NCI-H1436 treated with DMSO at 0.1 percent for 48 hours (cell line): ENCODE measurements around the gene TTLL10.
A peak's percentile ranks its signal among the peaks of the same experiment; 100 is the strongest.

Experiments
- DNase-seq: peaks from one replicate; lab custom pipeline; 2025; lab: John Stamatoyannopoulos, UW

The TTLL10 gene

GRCh38 chr1:1157914-1158710 is 15.6 kb upstream of the TTLL10 start:
- no peak for DNase-seq

GRCh38 chr1:1160281-1160930 is 13.3 kb upstream of the TTLL10 start:
- DNase-seq, result no peak

DNA sequence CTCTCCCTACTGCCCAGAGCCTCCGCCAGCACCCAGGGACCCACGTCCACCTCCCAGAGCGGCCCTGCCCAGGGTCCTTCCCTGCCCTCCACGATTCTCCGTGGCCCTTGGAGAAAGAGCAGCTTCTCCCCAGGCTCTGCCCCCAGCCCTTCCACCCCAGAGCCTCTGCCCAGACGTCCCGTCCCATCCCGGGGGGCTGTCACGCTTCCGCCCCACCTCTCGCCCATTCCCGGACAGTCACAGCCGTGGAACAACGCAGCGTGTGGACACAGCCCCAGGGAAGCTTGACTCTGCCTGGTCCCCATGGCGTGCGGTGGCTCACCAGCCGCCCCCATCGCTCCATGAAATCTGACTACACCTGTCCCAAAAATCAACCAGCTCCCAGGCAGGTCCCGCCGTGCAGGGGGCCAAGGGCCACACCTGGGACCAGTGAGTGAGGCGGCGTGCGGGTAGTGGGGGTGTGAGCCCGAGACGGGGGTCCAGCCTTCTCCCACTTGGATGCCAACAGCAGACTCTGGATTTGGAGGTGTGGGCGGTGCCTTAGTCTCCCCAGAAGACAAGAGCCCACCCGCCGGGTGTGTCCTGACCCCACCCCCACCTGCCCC is 12.5 kb upstream of the TTLL10 start:
- no peak for DNase-seq

DNA sequence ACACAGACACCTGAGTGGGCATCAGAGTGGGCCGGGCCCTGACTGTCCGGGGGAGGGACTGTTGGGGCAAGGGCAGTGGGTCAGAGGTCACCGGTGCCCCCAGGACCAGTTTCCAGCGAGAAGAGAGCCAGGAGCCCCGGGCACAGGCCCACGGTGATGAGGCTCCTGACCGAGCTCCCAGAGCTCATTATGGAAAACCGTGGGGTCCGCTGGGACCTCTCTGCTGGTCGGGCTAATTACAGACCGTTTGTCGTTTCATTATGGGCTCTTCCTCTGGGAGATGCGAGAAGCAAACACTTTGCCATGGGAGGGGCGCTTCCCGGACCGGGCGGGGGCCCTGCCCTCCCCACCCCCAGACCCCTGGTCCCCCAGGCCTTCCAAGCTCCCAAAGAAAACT is 12.0 kb upstream of the TTLL10 start:
- DNase-seq, result peak; percentile 40

DNA sequence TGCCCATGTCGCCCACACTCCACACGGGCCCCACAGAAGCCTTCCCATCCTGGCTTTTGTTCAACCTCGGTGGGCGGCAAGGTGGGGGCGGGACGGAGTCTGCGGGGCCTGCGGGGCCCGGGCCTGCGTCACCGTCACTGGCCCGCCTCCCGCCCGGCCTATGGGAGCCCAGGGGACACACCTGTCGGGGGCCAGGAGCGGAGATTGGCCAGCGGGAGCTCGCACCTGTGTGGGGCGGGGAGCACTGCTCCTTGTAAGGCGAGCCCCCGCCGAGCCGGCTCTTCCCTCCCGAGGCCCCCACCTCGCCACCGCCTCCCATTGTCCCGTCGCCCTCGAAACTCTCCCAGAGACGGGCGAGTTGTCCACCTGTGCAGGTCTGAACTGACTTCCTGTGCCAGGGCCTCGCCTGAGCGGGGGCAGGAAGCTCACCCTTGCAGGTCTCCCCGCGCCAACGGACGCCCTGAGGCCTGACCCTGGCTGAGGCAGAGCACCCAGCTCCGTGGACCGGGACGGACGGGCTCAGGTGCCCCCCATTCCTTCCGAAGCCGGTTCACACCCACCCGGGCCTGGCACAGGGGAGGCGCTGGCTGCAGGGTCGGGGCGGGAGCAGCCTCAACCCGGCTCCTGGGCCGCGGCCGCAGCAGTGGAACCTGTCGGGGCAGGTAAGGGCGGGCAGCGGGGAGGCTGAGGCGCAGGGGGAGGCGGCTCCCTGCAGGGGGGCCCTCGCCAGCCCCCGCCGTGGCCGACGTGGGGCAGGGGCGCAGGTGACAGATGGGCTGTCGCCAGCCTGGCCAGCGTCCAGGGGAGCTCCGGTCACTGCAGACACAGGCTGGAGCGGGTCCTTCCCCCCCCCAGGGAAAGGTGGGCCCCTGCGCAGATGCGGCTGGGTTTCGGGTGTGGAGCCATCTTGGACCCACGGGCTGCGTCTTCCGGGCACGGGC is 10.8 kb upstream of the TTLL10 start:
- peak; percentile 81 for DNase-seq

DNA sequence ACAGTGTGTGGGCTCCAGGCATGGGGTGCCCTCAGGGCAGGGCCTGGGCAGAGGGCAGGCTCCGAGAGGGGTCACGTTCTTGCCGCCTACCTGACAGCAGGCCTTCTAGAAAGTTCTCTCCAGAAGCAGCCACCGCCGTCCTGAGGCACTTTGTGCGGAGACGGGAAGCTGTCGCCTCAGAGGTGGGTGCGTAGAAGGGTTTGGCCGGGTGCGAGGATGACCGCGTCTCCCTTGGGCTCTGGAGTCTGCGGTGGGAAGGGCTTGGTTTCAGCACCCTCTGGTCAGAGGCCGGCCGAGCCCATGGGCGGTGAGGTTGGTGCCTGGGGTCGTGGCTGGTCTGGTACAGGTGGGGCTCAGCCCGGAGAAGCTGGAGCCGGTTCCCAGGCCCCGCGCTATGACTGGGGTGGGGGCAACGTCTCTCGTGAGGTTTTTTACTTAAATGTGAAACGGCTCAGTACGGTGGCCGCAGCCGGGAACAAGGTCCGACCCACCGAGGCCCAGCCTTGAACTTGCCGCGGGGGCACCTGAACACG is 10.1 kb upstream of the TTLL10 start:
- DNase-seq, result no peak

- no peak for DNase-seq
These were observed 9.3 kb upstream of the TTLL10 start for GRCh38 chr1:1164361-1164700.

- DNase-seq, result no peak
These were observed 8.8 kb upstream of the TTLL10 start for GRCh38 chr1:1164701-1165451.

DNA sequence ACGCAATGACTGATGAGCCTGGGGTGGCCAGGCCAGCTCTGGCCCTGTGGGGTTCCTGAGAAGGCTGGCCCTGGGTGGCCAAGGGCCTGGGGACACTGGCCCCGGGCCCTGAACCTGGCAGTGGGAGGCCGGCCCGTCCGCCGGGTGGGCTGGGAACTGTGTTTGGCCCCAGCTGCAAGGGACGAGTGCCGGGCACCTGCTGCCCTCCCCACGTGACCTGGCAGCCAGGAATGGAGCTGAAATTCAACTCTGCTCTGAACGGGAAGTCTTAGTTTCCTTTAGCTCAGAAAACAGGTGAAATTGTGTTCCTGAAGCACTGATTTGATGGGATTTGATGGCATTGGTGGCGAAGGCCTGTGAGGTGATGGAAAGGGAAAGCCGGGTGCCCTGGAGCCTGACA is 8.2 kb upstream of the TTLL10 start:
- no peak for DNase-seq

DNA sequence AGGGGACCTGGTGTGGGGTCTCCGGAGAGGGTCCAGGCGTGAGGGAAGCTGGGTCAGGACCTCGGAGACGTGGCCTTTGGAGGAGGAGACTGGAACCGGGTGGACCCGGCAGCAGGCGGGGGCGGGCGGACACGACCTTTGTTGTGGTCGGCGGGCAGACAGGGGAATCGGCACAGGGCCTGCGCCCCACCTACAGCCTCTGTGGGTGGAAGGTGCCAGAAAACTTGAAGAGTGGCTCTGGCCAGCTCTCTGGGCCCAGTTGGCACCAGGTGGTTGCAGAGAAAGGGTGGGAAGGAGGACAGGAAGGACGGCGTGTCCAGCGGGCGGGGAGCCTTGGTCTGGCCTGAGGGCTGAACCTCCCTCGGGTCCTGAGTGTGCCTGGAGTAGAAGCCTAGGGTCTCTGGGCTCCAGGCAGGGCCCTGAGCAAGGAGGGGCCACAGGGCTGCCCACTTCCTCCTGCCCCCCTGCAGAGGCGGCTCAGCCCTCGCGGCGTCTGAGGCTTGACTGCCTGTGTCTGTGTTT is 7.7 kb upstream of the TTLL10 start:
- no peak for DNase-seq

DNA sequence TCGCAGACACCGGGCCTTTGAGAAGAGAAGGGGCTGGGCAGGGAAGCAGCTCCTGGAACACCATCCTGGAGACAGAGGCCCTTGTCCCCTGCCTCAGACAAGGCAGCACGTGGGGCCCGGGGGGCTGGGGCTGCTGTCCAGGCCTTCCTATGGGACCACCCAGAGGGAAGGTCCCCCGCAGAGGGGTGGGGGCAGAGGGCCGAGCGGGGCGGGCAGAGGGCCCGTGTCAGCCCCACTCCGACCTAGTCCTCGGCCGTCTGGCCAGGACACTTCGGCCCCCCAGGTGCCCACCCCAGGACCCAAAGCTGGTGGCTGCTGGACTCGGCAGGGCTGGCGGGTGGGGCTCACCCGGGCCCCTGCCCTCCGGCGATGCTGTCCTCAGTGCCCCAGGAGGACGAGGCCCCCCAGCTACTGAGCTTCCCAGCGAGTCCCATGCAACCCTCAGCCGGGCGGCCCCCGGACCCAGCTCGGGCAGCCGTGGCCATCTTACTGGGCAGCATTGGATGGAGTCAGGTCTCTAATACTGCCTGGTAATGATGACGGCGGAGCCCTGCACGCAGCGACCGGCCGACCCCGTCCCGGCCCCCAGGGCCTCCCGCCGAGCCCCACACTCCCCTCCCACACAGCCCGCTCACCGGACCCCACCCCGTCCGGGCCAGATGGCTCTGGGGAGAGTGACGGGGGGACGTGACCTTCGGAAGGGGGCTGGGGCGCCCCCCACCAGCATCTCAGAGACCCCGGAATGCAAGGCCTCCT is 6.9 kb upstream of the TTLL10 start:
- DNase-seq, result no peak

- no peak for DNase-seq
These were observed 6.3 kb upstream of the TTLL10 start for GRCh38 chr1:1167398-1167821.

- no peak for DNase-seq
These were observed 5.7 kb upstream of the TTLL10 start for GRCh38 chr1:1167841-1168450.

- DNase-seq, result no peak
These were observed 4.9 kb upstream of the TTLL10 start for GRCh38 chr1:1168451-1169411.

DNA sequence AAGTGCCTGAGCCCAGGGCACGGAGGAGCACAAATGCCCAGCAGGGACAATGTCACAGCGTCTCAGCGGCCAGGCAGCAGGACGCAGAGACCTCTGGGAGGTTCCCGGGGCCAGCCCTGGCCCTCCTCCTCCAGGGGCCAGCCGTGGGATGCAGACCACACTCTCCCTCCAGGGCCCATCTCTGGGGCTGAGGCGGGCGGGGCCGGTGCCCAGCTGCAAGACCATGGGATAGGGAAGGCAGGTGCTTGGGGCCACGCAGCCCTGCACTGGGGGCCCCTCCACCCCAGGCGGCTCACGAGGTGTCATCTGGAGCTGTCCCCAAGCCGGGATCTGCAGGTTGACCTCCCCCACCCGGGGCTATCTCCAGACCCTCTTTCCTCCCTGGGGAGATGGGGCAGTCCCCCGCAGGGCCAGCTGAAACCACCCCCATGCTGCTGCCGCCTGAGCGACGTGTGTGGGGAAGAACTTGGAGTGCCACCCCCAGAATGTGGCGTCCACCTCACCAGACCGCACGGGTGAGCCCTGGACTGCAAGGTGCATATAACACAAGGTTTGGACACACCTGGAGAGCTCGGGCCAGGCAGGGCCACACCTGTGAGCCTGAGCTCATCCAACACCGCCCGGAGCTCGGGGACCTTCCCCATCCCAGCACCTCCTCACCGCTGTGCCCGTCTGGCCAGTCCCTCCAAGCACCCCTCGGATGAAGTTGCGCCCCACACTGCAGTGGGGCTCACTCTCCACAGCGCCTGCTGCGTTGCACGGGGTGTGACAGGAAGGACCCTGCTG is 4.1 kb upstream of the TTLL10 start:
- DNase-seq, result no peak

- no peak for DNase-seq
These were observed 3.2 kb upstream of the TTLL10 start for GRCh38 chr1:1170215-1171091.

DNA sequence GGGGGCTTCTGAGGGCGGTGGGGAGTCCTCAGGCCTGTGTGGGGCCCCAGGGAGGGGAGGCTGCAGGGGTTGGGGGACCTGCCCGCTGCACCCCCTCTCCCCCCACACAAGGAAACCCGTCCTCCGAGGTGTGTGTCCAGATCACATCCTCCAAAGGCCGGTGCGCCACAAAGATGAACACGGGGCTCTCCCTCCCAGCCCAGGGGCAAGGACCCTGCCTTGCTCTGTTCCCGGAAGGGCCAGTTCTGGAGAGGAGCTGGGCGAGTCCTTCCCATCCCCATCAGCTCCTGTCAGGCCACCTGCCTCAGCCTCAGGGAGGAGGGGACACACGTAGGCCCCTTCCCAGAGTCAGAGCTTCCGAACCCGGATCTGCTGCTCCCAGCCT is 2.5 kb upstream of the TTLL10 start:
- no peak for DNase-seq
